H7 (cell line): Measurements from ENCODE around the gene KCNQ2. TPM values are rescaled to one million over a fixed set of nuclear protein-coding genes. Genes with fewer than 3 reads are reported as not detected.

Experiments used
- DNase-seq: peaks from one replicate; pipeline ENCODE4 v3.0.0; 2012
- H3K27me3 ChIP-seq: 2 replicates; pipeline ENCODE4 v1.6.0; 2011; ENCODE audit warnings: mild to moderate bottlenecking, low read length; ENCODE audit not compliant: control insufficient read depth, insufficient read depth
- H3K36me3 ChIP-seq: replicated peaks from 2 replicates; pipeline ENCODE4 v1.5.1; 2011; ENCODE audit warnings: low read length; ENCODE audit not compliant: control insufficient read depth, insufficient read depth
- H3K4me3 ChIP-seq: 2 replicates; pipeline ENCODE4 v1.5.1; 2011; ENCODE audit warnings: low read depth, mild to moderate bottlenecking, control low read depth, low read length, moderate library complexity; ENCODE audit not compliant: insufficient read depth
- total RNA-seq: library from RNA; depleted of rRNA; stranded (reverse); fragments of >200 nt; shearing (Covaris generic); gene quantifications from 2 replicates; pipeline ENCODE4 v1.2.3, GENCODE V29; 2014

Gene KCNQ2
- total RNA-seq, 1 experiment from 2014 or later, result 129 TPM

DNA sequence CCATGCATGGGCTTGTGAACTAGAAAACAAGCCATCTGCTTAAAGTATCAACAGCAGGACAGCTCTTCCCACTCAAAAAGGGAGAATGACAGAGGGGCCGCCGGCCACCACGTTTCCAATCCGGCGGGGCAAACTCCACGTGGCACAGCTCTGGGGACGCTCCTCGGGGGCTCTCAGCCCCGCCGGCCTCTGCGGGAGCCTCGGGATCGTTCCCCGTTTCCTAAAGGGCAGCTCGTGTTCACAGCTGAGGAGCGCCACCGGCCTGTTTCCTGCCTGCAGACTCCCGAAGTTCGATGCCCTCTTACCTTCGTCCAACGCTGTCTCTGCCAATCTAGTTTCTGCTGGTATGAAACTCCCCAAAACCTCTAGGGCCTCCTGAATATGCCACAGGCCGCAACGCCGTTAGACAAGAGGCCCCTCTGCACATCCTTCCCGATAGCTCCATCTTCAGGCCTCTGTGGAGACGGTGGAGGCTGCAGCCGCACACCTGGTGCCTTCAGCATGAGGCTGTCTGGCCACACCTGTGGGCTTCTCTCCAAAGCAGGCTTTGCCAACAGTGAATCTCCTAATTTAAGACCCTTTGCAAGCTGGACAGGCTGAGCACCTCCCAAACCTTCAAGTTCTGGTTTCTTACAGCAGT is 46.5 kb downstream of the KCNQ2 start:
- no peak for DNase-seq
- H3K27me3 ChIP-seq, result no peaks in the 10 kb centered on the region
- no peak overlapping the region for H3K4me3 ChIP-seq
- H3K36me3 ChIP-seq, result no peaks in the 10 kb centered on the region

DNA sequence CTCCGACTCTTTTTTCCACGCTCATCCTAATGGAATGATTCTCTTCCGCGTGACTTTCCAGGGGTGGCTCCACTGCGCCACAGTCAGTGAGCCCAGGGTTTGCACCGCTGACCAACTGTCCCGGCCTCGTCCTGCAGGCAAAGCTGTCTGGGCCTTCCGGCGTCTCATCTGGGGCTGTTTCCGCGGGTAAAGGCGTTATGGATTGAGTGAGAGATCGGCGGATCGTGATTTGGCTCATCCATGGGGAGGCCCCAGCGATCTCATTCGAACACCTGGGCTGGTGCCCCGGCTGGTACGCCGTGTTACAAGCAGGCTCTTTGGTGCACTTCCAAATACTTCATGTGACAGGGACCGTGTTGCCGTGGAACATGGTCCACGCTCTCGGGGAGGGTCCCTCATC is 47.8 kb downstream of the KCNQ2 start:
- H3K4me3 ChIP-seq, result no peak overlapping the region
- H3K36me3 ChIP-seq, result no peaks in the 10 kb centered on the region
- H3K27me3 ChIP-seq, result no peaks in the 10 kb centered on the region
- no peak for DNase-seq

DNA sequence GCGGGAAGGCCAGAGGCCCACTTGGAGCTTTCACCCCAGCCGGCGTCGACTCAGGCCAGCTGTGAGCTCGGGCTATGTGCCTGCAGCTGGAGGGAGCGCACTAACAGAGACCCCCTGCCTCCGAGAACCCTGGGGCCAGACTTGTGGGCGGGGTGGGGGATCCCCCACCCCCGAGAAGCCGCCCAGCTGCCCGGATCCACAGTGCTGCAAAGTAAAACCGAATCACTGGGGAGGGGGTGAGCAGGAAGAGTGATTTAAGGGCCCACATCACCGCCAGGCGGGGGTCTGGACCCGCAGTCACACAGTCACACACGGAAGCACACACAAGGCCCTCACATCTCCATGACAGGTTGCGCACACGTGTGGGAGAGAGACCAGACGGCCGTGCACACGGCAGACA is 48.7 kb downstream of the KCNQ2 start:
- no peaks in the 10 kb centered on the region for H3K27me3 ChIP-seq
- no peaks in the 10 kb centered on the region for H3K36me3 ChIP-seq
- H3K4me3 ChIP-seq, result no peak overlapping the region
- DNase-seq, result no peak

DNA sequence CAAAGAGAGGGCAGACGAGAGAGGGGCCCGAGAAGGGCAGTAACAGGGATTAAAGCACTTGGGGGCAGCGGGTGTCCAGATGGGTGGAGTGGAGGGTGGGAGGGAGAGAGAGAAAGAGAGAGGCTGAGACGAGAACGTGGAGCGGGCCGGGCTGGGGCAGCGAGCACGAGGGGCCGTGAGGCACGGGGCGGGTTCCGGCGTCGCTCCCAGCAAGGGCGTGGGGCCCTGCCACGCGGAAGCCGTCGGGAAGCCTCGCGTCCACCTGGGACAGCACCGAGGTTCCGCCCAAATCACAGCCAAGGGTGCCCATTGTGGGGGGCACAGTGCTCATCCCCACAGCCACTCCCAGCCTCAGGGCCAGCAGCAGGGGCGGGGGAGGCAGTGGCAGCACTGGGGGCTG is 49.8 kb downstream of the KCNQ2 start:
- H3K27me3 ChIP-seq, result no peaks in the 10 kb centered on the region
- no peak for DNase-seq
- no peak overlapping the region for H3K4me3 ChIP-seq
- no peaks in the 10 kb centered on the region for H3K36me3 ChIP-seq

DNA sequence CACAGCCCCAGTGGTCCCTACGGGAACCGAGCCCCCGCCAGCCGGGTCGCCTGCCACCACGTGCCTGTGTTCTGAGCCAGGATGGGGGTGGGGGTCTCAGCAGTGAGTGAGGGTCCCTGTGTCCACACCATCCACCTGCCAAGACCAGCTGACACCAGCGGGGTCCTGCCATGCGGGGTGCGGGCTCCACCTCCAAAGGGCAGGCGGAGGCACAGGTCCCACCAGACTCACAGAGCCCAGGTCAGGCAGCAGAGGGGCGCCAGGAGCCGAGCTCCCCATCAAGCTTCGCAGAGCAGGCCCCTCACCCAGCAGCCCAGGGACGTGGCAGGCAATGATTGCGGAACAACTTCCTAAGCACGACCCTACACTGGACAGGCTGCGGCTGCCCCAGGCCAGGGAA is 50.5 kb downstream of the KCNQ2 start:
- Histone ChIP-seq H3K4me3 (no peak overlapping the region), H3K36me3 (no peaks in the 10 kb centered on the region), H3K27me3 (no peaks in the 10 kb centered on the region)
- no peak for DNase-seq

DNA sequence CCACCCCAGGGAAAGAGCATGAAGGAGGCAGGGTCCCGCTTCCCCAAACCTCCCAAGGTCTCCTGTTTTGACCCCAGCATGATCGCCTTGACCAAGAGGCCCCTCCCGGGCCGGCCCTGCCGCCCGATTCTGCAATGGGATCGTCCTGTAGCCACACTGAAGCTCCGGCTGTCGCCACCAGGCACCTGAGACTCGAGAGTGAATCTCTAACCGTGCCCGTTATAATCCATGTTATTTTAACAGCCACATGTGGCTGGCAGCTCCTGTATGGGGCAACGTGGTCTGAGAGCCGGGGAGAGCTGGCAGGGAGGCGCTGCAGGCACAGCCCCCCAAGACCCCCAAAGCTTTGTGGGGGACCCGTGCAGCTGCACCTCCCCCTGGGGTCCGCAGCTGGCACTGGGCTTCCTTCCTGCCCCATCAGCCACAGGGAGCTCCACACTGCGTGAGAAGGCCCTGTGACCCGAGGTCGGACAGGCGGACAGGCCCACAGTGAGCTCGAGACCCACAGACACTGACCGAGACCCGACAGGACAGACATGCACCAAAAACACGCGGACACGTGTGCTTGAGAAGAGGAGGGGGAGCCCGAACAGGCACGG is 51.3 kb downstream of the KCNQ2 start:
- Histone ChIP-seq H3K27me3 (no peaks in the 10 kb centered on the region), H3K4me3 (no peak overlapping the region), H3K36me3 (no peaks in the 10 kb centered on the region)
- no peak for DNase-seq

DNA sequence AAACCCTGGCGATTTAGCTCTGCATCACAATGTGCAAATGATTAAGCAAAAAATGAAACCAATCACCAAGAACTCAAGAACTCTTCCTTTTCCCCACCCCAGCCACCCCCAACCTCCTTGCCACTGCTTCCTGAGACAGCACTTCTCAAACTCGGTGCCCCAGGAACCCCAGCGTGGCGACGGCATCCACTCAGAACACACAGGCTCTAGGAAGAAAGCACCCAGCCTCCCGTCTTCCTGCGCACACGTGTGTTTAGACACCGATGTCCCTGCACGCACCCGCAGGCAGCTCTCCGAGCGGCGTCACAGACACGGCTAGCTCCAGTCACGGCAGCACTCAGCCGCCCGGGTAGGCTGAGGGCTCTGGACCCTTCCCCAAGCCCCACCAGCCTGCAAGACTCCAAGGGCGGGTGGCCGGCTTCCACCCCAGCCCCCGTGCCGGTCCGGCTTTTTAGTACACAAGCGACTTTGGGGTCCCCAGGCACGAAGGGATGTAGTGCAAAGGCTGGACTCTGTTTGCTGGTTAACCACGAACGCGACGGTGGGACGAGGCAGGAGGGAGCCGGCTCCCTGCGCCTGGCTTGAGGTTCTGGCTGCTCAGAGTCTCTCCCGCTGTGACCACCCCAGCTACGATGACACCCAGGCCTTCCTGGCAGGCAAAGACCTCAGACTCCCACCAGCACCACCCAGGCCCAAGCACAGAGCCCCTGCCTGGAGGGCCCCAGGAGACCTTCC is 51.9 kb downstream of the KCNQ2 start:
- no peak overlapping the region for H3K4me3 ChIP-seq
- H3K27me3 ChIP-seq, result no peaks in the 10 kb centered on the region
- no peaks in the 10 kb centered on the region for H3K36me3 ChIP-seq
- DNase-seq, result no peak

DNA sequence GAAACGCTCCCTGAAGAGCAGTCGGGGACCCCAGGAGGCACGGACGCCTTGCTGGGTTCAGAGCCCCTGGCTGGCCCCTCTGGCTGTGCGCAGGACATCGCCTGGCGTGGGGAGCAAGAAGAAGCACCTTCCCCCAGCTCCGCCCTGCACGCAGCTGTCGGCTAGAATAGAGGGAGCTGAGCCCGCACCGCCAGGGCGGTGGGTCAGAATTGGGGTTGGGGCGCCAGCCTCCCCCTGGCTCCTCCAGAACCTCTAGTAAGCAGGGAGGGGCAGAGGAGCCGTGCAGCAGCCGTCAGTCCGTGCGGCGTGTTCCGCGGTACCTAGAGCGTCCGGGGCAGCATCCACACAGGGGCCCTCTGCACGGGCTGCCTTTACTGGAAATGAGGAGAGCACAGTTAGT is 53.2 kb downstream of the KCNQ2 start:
- H3K36me3 ChIP-seq, result no peaks in the 10 kb centered on the region
- H3K4me3 ChIP-seq, result no peak overlapping the region
- DNase-seq, result no peak
- no peaks in the 10 kb centered on the region for H3K27me3 ChIP-seq

DNA sequence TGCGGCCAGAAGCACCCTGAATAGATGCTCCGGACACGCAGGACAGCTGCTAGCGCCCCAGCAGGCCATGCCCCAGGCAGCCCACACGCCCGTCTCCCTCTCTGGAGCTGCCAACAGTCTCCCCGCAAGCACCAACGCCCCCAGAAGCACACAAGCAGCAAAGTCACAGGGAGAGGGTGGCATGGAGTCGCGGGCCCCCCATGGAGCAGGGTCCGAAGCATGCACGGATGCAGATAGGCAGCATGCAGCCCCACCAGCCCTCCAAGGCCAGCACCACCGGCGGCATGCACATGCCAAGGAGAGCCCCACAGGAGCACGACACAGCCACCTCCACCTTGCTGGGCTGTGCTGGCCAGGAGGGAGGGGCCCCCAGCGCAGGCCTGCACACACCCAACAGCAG is 53.8 kb downstream of the KCNQ2 start:
- Histone ChIP-seq H3K36me3 (no peaks in the 10 kb centered on the region), H3K27me3 (no peaks in the 10 kb centered on the region), H3K4me3 (no peak overlapping the region)
- DNase-seq, result no peak

DNA sequence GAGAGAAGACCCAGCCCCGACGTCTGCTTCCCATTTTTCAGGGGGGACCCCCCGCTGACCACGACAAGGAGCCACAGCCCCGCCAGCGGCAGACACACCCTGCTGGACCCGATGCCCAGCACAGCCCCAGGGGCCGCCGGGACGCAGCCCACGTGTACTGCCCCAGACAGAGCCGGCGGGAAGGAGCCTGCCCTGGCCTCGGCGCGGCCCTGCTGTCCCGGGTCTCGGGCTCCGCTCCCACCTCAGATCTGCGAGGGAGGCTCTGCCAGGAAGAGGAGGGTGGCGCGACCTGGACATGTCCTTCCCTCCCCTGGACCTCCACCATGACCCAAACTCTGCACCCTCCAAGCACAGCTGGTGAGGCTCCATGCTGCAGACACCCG is 54.7 kb downstream of the KCNQ2 start:
- H3K36me3 ChIP-seq, result no peaks in the 10 kb centered on the region
- H3K27me3 ChIP-seq, result no peaks in the 10 kb centered on the region
- DNase-seq, result no peak
- H3K4me3 ChIP-seq, result no peak overlapping the region

DNA sequence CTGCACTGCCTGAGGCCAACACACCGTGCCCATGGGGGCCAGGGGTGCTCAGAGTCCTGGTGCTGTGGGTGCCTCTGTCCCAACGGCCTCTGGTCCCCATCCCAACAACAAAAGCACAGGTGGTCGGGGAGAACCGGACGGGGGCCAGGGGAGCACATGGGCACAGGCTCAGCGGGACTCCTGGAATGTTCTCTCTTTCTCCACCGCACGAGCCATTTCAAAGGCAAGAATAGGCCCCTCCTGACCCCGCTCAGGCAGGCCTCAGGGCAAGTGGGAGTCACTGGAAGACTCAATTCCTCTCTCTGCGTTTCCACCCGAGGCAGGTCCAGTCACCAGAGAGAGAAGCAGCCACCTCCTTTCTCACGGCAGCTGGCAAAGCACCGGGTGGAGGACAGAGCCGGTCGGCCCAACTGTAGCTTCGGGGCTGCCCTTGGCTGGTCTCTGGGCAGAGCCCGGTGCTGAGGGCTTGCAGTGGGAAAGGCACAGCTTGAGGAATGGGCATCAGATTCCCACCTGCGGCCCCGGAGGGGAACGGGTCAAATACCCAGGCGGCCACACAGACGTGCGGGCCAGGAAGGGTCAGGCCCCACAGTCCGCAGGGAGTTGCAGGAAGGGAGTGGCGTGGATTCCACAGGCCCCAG is 55.2 kb downstream of the KCNQ2 start:
- H3K27me3 ChIP-seq, result no peaks in the 10 kb centered on the region
- H3K4me3 ChIP-seq, result no peak overlapping the region
- no peaks in the 10 kb centered on the region for H3K36me3 ChIP-seq
- no peak for DNase-seq

DNA sequence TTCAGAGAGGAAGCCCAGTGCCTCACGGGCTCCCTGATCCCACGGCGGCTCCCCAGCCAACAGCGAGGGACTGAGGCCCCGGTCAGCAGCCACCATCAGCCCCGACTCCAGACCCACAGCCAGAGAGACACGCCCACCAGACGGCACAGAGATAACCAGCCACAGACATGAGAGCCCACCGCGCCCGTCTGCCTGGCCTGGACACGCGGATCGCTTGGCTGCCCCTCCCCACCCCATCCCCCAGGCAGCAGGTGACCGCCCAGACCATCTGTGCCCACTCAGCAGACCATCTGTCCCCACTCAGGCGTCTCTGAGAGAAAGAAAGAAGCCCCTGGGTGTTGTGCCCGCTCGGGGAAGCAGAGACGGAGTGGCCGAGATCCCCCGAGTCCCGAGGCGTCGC is 55.8 kb downstream of the KCNQ2 start:
- DNase-seq, result no peak
- Histone ChIP-seq H3K36me3 (no peaks in the 10 kb centered on the region), H3K4me3 (no peak overlapping the region), H3K27me3 (no peaks in the 10 kb centered on the region)

DNA sequence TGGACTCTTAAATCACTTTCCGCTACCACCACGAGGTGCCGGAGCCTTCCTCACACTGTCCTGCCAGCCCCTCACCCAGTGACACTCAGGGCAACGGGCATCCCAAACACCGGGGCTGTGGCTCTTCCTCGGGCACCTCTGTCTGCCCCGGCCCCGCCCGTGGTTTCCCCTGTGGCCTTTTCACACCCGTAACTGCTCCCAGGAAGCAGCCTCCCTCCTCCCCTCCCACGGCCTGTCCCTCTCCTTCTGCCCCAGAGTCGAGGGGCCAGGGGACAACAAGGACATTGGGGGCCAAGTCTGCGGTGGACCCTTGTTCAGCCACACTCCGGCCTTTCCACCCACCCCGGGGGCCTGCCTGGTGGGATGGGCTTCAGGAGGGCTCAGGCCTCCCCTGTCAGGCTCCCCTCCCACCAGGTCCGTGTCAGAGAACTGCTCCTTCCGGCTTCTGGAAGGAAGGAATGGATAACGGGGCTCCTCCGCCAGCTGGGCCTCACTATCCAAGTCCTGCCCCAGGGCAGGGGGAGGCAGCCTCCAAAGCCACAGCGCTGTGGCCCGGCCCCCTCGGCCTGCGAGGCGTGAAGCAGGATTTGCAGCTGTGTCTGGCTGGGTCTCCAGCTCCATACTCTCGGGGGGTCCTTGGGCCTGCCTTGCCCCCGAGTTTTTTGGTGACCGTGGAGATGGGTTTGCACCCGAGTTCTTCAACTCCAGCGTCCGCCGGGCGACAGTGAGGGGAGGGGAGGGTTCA is 56.6 kb downstream of the KCNQ2 start:
- Histone ChIP-seq H3K4me3 (no peak overlapping the region), H3K36me3 (no peaks in the 10 kb centered on the region), H3K27me3 (no peaks in the 10 kb centered on the region)
- no peak for DNase-seq

DNA sequence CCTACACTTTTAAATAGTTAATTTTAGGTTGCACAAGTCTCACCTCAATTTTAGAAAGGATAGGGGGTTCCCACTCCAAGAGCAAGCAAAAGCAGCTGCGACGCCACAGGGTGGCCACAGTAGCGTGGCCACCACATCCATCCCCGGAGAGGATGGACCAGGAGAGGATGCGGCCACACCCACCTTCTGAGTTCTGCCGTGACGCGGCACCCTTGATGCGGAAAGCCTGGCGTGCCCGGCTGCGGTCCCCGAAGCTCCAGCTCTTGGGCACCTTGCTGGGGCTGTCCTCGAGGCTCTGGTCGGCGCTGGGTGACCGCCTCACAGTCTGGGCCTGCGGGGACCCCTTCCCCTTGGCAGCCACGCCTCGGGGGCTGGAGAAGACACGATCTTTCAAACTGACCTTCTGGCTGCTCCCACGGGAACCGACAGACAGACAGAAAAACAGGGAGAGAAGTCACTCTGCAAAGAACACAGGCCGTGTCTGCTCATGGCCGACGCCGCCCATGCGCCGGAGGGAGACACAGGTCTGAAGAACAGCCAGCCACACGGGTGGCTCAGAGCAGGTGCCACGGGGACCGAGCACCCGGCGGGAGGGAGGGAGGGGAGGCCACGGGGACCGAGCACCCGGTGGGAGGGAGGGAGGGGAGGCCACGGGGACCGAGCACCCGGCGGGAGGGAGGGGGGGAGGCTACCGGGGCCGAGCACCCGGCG is 57.6 kb downstream of the KCNQ2 start:
- no peaks in the 10 kb centered on the region for H3K36me3 ChIP-seq
- no peak for DNase-seq
- H3K4me3 ChIP-seq, result no peak overlapping the region
- no peaks in the 10 kb centered on the region for H3K27me3 ChIP-seq
